H1 (cell line): ENCODE measurements around the gene SLC25A52. TPM values are rescaled to one million over a fixed set of nuclear protein-coding genes. Genes with fewer than 3 reads are reported as not detected.

Source experiments
- CTCF ChIA-PET: fragments of 300-600 bp; sonication (Branson Sonifier 250); formaldehyde crosslinking; loops from one replicate; lab custom pipeline; 2021; ENCODE audit not compliant: partially characterized antibody; lab: Charles Lee
- POLR2A ChIA-PET: fragments of 300-600 bp; sonication (Branson Sonifier 250); formaldehyde crosslinking; loops from one replicate; lab custom pipeline; 2021; ENCODE audit warnings: inconsistent platforms; ENCODE audit not compliant: partially characterized antibody; lab: Charles Lee
- DNase-seq, 2 experiments: peaks; one replicate each; pipeline versions ENCODE4 v3.0.0 to v3.0.0-alpha.2; 2010 to 2022; ENCODE audit warnings: low spot score in 2 of 2, low read depth in 1 of 2, mixed read lengths in 1 of 2
- FAIRE-seq: peaks from 2 replicates; lab custom pipeline; 2011; peaks lifted over from hg19 to GRCh38; lab: Jason Lieb, UNC
- H2AFZ ChIP-seq: 2 replicates; pipeline ENCODE4 v1.8.1; 2012; ENCODE audit warnings: low read length, inconsistent platforms
- H2AK5ac ChIP-seq: 2 replicates; pipeline ENCODE4 v1.6.1; 2013; ENCODE audit warnings: low read depth, low read length
- H2BK120ac ChIP-seq: replicated peaks from 2 replicates; pipeline ENCODE3; 2013; ENCODE audit warnings: low read depth, low read length, inconsistent platforms
- H2BK12ac ChIP-seq: 2 replicates; pipeline ENCODE4 v1.6.1; 2013; ENCODE audit warnings: low read depth, low read length
- H2BK15ac ChIP-seq: 2 replicates; pipeline ENCODE4 v1.6.1; 2013; ENCODE audit warnings: low read length
- H2BK20ac ChIP-seq: 2 replicates; pipeline ENCODE4 v1.6.1; 2013; ENCODE audit warnings: low read length
- H2BK5ac ChIP-seq: 2 replicates; pipeline ENCODE4 v1.6.1; 2013; ENCODE audit warnings: low read depth, low read length
- H3K14ac ChIP-seq: 2 replicates; pipeline ENCODE4 v1.6.1; 2013; ENCODE audit warnings: inconsistent platforms; ENCODE audit not compliant: insufficient read length
- H3K18ac ChIP-seq: 2 replicates; pipeline ENCODE4 v1.6.1; 2013; ENCODE audit warnings: low read length; ENCODE audit errors: extremely low read depth
- H3K23ac ChIP-seq: 2 replicates; pipeline ENCODE4 v1.6.1; 2013; ENCODE audit warnings: inconsistent platforms; ENCODE audit not compliant: insufficient read length
- H3K23me2 ChIP-seq: 2 replicates; pipeline ENCODE4 v1.6.1; 2013; ENCODE audit warnings: low read depth, low read length
- H3K27ac ChIP-seq: 2 replicates; pipeline ENCODE4 v1.6.1; 2011; ENCODE audit warnings: low read depth, low read length, inconsistent platforms
- H3K27me3 ChIP-seq, 4 experiments: replicated peaks in 1 of 4; 1 replicate in 1 of 4; 2 replicates in 3 of 4; pipeline versions ENCODE4 v1.6.1 to v1.8.1; 2011 to 2013; ENCODE audit warnings: low read length in 3 of 4, mild to moderate bottlenecking in 3 of 4, inconsistent platforms in 2 of 4, mixed read lengths in 2 of 4, moderate library complexity in 1 of 4; ENCODE audit not compliant: control insufficient read depth in 3 of 4, insufficient read depth in 3 of 4; ENCODE audit errors: extremely low read depth in 1 of 4
- H3K36me3 ChIP-seq, 4 experiments: 2 replicates each; pipeline versions ENCODE4 v1.6.1 to v1.8.1; 2011 to 2013; ENCODE audit warnings: mild to moderate bottlenecking in 4 of 4, low read length in 3 of 4, moderate library complexity in 2 of 4, control low read depth in 1 of 4, inconsistent platforms in 1 of 4; ENCODE audit not compliant: insufficient read depth in 4 of 4, control insufficient read depth in 2 of 4
- H3K4ac ChIP-seq: replicated peaks from 2 replicates; pipeline ENCODE3; 2013; ENCODE audit warnings: low read length, low read depth, mixed read lengths, inconsistent platforms; ENCODE audit not compliant: insufficient read length
- H3K4me1 ChIP-seq, 4 experiments: replicated peaks in 1 of 4; 1 replicate in 1 of 4; 2 replicates in 3 of 4; pipeline versions ENCODE4 v1.6.1 to v1.8.1; 2011 to 2013; ENCODE audit warnings: low read length in 3 of 4, inconsistent platforms in 2 of 4, mixed read lengths in 1 of 4; ENCODE audit not compliant: insufficient read depth in 4 of 4, control insufficient read depth in 3 of 4
- H3K4me2 ChIP-seq, 2 experiments: 2 replicates each; pipeline versions ENCODE4 v1.6.1 to v1.8.1; 2011 to 2013; ENCODE audit warnings: low read depth in 2 of 2, low read length in 2 of 2, control low read depth in 1 of 2, inconsistent platforms in 1 of 2, mild to moderate bottlenecking in 1 of 2; ENCODE audit not compliant: insufficient read depth in 1 of 2
- H3K4me3 ChIP-seq, 4 experiments: fragments of 200-600, 300-600 bp in 1 of 4; sonication (generic), shearing (Covaris generic), sonication (Bioruptor Twin) in 1 of 4; 2 replicates each; pipeline versions ENCODE4 v1.5.1 to v1.8.1; 2011 to 2016; ENCODE audit warnings: low read length in 4 of 4, low read depth in 3 of 4, control low read depth in 2 of 4, inconsistent platforms in 2 of 4, mild to moderate bottlenecking in 2 of 4, mixed read lengths in 1 of 4, moderate library complexity in 1 of 4; ENCODE audit not compliant: insufficient read depth in 2 of 4; ENCODE audit errors: extremely low read depth in 1 of 4
- H3K56ac ChIP-seq: replicated peaks from 2 replicates; pipeline ENCODE3; 2013; ENCODE audit warnings: low read depth, mild to moderate bottlenecking, mixed read lengths, low read length, inconsistent platforms; ENCODE audit not compliant: insufficient read length
- H3K79me1 ChIP-seq: 2 replicates; pipeline ENCODE4 v1.6.1; 2013; ENCODE audit warnings: low read depth, low read length, control low read depth
- H3K79me2 ChIP-seq, 2 experiments: 2 replicates each; pipeline versions ENCODE4 v1.6.1 to v1.8.1; 2012 to 2013; ENCODE audit warnings: low read length in 2 of 2, mild to moderate bottlenecking in 2 of 2, inconsistent platforms in 1 of 2; ENCODE audit not compliant: insufficient read depth in 2 of 2, control insufficient read depth in 1 of 2
- H3K9ac ChIP-seq, 4 experiments: replicated peaks in 1 of 4; 1 replicate in 1 of 4; 2 replicates in 3 of 4; pipeline versions ENCODE4 v1.6.1 to v1.8.1; 2011 to 2013; ENCODE audit warnings: low read depth in 3 of 4, low read length in 3 of 4, control low read depth in 2 of 4, mild to moderate bottlenecking in 2 of 4, moderate library complexity in 2 of 4, inconsistent platforms in 1 of 4; ENCODE audit errors: extremely low read depth in 1 of 4
- H3K9me3 ChIP-seq, 2 experiments: 2 replicates each; pipeline versions ENCODE4 v1.6.1 to v1.8.1; 2012 to 2013; ENCODE audit warnings: mild to moderate bottlenecking in 2 of 2, moderate library complexity in 2 of 2, control low read depth in 1 of 2, inconsistent platforms in 1 of 2, low read depth in 1 of 2, low read length in 1 of 2, mixed read lengths in 1 of 2; ENCODE audit not compliant: insufficient read depth in 2 of 2
- H4K20me1 ChIP-seq, 2 experiments: replicated peaks in 1 of 2; 2 replicates each; pipeline versions ENCODE3 to v1.8.1; 2011 to 2013; ENCODE audit warnings: inconsistent platforms in 2 of 2, low read length in 2 of 2, mild to moderate bottlenecking in 1 of 2; ENCODE audit not compliant: insufficient read depth in 2 of 2, control insufficient read depth in 1 of 2
- H4K5ac ChIP-seq: 2 replicates; pipeline ENCODE4 v1.6.1; 2013; ENCODE audit warnings: low read length, low read depth, mixed read lengths, inconsistent platforms; ENCODE audit not compliant: insufficient read length
- H4K8ac ChIP-seq: 2 replicates; pipeline ENCODE4 v1.8.0; 2013; ENCODE audit warnings: mild to moderate bottlenecking, moderate library complexity, low read length, inconsistent platforms; ENCODE audit not compliant: insufficient read depth; ENCODE audit errors: extremely low read depth
- H4K91ac ChIP-seq: replicated peaks from 2 replicates; pipeline ENCODE3; 2013; ENCODE audit warnings: low read length, mixed read lengths, inconsistent platforms; ENCODE audit not compliant: insufficient read length
- BRCA1 ChIP-seq: IDR thresholded peaks from 2 replicates; pipeline ENCODE4 v1.6.1; 2012; ENCODE audit warnings: low read depth, low read length, improper control_type of control experiment
- CBX8 ChIP-seq: fragments of 300-800, 300-1000 bp; sonication (generic); IDR thresholded peaks from 2 replicates; pipeline ENCODE4 v1.7.1; 2016; ENCODE audit warnings: low read depth, low read length, borderline replicate concordance
- CREB1 ChIP-seq: IDR thresholded peaks from 2 replicates; pipeline ENCODE4 v1.6.1; 2012; ENCODE audit warnings: inconsistent platforms
- E2F6 ChIP-seq: IDR thresholded peaks from 2 replicates; pipeline ENCODE4 v1.6.1; 2012; ENCODE audit warnings: inconsistent platforms
- MAX ChIP-seq: IDR thresholded peaks from 2 replicates; pipeline ENCODE4 v1.6.1; 2012; ENCODE audit warnings: inconsistent platforms
- POU5F1 ChIP-seq: IDR thresholded peaks from 2 replicates; pipeline ENCODE4 v1.6.1; 2011; ENCODE audit warnings: low read depth, mild to moderate bottlenecking, low read length, moderate library complexity
- YY1 ChIP-seq: IDR thresholded peaks from 2 replicates; pipeline ENCODE4 v1.6.1; 2011; ENCODE audit warnings: low read depth, mild to moderate bottlenecking, low read length
- WGBS, 2 experiments: shearing (Covaris generic) in 1 of 2; methylation state at CpG; one replicate each; pipeline versions ENCODE4 v1.1.6 to v1.1.7; 2013 to 2015; ENCODE audit warnings: low lambda C conversion rate in 2 of 2, mixed read lengths in 2 of 2, inconsistent platforms in 1 of 2, low coverage in 1 of 2, missing lambda C conversion rate in 1 of 2; ENCODE audit not compliant: insufficient replicate concordance in 2 of 2, insufficient coverage in 1 of 2, insufficient read length in 1 of 2; ENCODE audit errors: extremely low coverage in 1 of 2, missing lambda C conversion rate in 1 of 2; 5-methylcytosine and 5-hydroxymethylcytosine counted together
- polyA plus RNA-seq, 7 experiments: library from polyadenylated mRNA; depleted of rRNA in 3 of 7; stranded (reverse) in 5 of 7; unstranded in 2 of 7; fragments of >200 nt in 5 of 7; fragments of 200-250 nt in 2 of 7; gene quantifications; 1 replicate in 5 of 7; 2 replicates in 1 of 7; 4 replicates in 1 of 7; pipeline versions ENCODE4 v1.2.1 to v1.2.3, GENCODE V29; 2011 to 2013; ENCODE audit warnings: missing spikeins in 2 of 7, mixed read lengths in 2 of 7
- total RNA-seq: library from RNA; stranded (reverse); fragmentation: NEBNext Ultra II Directional; extraction: Animal tissue kit (Norgen Biotek cat#: 25700); gene quantifications from 2 replicates; pipeline ENCODE4 v1.2.1, GENCODE V29; 2021
- TF ChIP-seq, protein P1 (sequence below): IDR thresholded peaks from 2 replicates; pipeline ENCODE4 v1.6.1; 2011; ENCODE audit warnings: low read length, improper control_type of control experiment

Gene SLC25A52
- total and polyA plus RNA-seq, 2 of the 8 experiments (the other 6 are each of a cell fraction or from before 2014, with no cell fraction given): not detected

GRCh38 chr18:31740180-31740579 lies 20.5 kb downstream of the SLC25A52 start:
- 68% methylated on average over 9 of the region's 9 CpGs; no CpG with 5 or more reads in 1 of the 2 experiments for WGBS, 2 experiments
- H3K27ac ChIP-seq: peak overlapping the region; percentile 57; the same call in 1 of the 2 replicates

More at GRCh38 chr18:31740180-31740579, 20.5 kb downstream of the SLC25A52 start:
- CTCF ChIA-PET: no interaction called here
- no peaks in the 10 kb centered on the region for H3K23me2 ChIP-seq
- H2AK5ac ChIP-seq: no peak overlapping the region
- no peak overlapping the region for H3K9ac ChIP-seq
- no peak overlapping the region for H4K8ac ChIP-seq
- no peaks in the 10 kb centered on the region for H3K79me2 ChIP-seq
- no peaks in the 10 kb centered on the region for H3K27me3 ChIP-seq
- no peak overlapping the region for H3K4me2 ChIP-seq
- no peak overlapping the region for H2BK120ac ChIP-seq
- H2BK5ac ChIP-seq: peak overlapping the region; percentile 16; the same call in 1 of the 2 replicates
- no peak overlapping the region for H2AFZ ChIP-seq
- no peak overlapping the region for H3K18ac ChIP-seq
- POLR2A ChIA-PET: no interaction called here
- H2BK12ac ChIP-seq: no peak overlapping the region
- peak; percentile 39 for FAIRE-seq
- H2BK20ac ChIP-seq: no peak overlapping the region
- no peak overlapping the region for H3K56ac ChIP-seq
- no peaks in the 10 kb centered on the region for H3K79me1 ChIP-seq
- H3K36me3 ChIP-seq: 0 out of 8 replicates have a peak, but pooled peaks cover 0 to 4% (median 0%) of the 10 kb centered on the region in 4 experiments
- no peak overlapping the region for H4K91ac ChIP-seq
- no peak overlapping the region for H2BK15ac ChIP-seq
- no peaks in the 10 kb centered on the region; a peak in 3 of 7 replicates for H3K4me1 ChIP-seq
- H3K9me3 ChIP-seq: peaks cover 8% of the 10 kb centered on the region in 2 experiments; a peak in 2 of 4 replicates
- H3K14ac ChIP-seq: no peak overlapping the region
- TF ChIP-seq CREB1: peak; percentile 18; the same call in 1 of the 2 replicates
- no peak for TF ChIP-seq CBX8
- peak; percentile 44 for TF ChIP-seq E2F6
- no peak for TF ChIP-seq BRCA1
- peak; percentile 54; the same call in 1 of the 2 replicates for TF ChIP-seq POU5F1
- TF ChIP-seq, protein P1, sequence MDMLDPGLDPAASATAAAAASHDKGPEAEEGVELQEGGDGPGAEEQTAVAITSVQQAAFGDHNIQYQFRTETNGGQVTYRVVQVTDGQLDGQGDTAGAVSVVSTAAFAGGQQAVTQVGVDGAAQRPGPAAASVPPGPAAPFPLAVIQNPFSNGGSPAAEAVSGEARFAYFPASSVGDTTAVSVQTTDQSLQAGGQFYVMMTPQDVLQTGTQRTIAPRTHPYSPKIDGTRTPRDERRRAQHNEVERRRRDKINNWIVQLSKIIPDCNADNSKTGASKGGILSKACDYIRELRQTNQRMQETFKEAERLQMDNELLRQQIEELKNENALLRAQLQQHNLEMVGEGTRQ: peak; percentile 48
- TF ChIP-seq MAX: peak; percentile 94
- TF ChIP-seq YY1: peak; percentile 89
- H3K4ac ChIP-seq: no peak overlapping the region
- H3K4me3 ChIP-seq: no peak overlapping the region
- H4K20me1 ChIP-seq: no peaks in the 10 kb centered on the region
- H4K5ac ChIP-seq: no peak overlapping the region
- H3K23ac ChIP-seq: no peak overlapping the region
- no peak for DNase-seq
